NCI-H146 treated with DMSO at 0.1 percent for 48 hours (cell line): ENCODE data around the gene DNMT1.

Source experiments
- DNase-seq: peaks from one replicate; lab custom pipeline; 2025; ENCODE audit not compliant: unreplicated experiment; lab: John Stamatoyannopoulos, UW

The DNMT1 gene

DNA sequence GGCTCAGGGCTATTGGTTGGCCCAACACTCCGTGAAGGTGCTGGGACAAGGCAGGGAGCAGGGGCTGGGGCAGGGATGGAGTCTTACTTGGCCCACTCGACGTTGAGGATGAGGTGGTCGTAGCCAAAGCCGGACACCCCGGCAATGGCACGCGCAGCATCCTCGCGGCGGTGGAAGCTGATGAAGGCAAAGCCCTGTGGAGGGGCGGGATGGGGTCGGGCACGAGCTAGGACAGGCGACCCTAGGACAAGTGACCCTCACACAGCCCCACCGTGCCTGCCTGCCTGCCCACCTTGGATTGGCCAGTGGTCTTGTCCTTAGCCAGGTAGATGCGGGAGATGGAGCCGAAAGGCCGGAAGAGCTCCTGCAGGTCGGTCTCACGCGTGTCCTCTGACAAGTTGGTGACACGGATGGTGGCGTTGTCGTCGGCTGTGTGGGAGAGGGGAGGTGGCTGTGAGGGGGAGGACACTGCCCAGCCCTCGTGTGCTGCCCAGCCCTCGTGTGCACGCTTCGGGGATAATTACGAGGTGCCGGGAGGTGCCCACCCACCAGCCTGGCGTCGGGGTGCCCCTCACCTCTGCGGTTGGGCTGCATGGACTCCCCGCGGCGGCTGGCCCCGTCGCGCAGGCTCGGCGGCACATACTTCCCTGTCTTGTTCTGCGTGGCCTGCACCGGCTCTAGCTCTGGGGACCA is 79.2 kb downstream of the DNMT1 start:
- DNase-seq = no peak

DNA sequence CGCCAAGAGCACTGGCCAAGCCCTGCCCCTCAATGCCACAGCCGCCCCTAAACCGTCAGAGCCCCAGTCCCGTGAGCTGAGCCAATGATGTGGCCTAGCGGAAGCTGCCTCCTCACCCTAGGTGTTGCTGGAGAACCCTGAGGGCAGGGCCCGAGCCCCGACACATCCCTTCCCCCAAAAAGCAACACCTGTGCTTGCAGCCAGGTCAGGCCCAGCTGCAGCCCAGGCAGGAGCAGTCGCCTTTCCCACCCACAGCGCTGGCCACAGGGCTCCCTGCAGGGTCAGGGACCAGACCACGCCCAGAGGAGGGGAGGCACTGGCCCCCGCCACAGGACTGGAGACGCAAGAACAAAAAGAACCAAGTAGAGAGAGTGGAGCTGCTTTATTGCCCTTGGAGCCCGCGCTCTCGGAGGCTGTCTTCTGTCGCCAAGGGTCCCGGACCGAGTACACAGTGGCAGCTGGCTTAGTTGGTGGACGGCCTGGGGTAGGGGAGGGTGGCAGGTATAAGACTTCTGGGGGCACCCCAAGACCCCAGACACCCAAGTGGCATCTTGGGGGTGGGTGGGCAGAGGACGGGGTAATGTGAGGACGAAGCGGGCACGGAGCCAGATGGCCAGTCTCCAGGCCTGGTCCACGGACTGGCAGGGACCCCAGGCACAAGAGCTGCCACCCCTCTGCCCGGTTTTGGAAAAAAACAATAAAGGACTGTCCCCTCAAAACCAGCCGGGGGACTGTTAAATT is 79.9 kb downstream of the DNMT1 start:
- no peak for DNase-seq

DNA sequence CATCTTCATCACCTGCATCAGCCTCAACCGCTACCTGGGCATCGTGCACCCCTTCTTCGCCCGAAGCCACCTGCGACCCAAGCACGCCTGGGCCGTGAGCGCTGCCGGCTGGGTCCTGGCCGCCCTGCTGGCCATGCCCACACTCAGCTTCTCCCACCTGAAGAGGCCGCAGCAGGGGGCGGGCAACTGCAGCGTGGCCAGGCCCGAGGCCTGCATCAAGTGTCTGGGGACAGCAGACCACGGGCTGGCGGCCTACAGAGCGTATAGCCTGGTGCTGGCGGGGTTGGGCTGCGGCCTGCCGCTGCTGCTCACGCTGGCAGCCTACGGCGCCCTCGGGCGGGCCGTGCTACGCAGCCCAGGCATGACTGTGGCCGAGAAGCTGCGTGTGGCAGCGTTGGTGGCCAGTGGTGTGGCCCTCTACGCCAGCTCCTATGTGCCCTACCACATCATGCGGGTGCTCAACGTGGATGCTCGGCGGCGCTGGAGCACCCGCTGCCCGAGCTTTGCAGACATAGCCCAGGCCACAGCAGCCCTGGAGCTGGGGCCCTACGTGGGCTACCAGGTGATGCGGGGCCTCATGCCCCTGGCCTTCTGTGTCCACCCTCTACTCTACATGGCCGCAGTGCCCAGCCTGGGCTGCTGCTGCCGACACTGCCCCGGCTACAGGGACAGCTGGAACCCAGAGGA is 80.6 kb downstream of the DNMT1 start:
- no peak for DNase-seq

DNA sequence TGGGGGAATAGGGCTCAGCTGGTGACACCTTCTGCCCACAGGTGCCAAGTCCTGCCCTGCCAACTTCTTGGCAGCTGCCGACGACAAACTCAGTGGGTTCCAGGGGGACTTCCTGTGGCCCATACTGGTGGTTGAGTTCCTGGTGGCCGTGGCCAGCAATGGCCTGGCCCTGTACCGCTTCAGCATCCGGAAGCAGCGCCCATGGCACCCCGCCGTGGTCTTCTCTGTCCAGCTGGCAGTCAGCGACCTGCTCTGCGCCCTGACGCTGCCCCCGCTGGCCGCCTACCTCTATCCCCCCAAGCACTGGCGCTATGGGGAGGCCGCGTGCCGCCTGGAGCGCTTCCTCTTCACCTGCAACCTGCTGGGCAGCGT is 81.2 kb downstream of the DNMT1 start:
- no peak for DNase-seq

DNA sequence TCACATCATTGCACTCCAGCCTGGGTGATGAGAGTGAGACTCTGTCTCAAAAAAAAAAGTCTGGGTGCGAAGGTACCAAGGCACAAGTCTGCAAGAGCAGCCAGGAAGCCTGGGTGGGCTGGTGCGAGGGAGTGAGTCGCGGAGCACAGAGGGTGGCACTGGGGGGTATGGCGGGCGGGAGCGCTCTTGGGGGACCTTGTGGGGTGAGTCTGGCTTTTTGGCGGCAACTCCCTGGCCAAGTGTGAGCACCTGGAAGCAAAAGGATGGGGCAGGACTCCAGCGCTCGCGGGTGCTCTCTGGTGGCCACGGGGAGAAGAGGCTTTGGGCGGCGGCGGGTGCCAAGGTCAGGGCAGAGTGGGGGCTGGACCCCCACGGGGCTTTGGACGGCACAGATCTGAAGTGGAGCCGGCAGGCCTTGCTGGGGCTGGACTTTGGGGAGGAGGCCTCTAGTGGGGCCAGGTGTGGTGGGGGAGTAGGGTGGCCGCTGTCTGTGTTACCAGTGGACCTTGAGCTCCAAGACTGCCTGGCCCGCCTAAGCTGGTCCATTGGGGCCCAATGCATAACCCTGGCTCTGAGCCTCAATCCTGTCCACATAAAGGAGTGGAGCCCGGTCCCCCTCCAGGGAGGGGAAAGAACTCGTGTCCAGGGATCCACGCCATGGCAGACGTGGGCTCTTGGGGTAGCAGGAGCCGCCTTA is 81.7 kb downstream of the DNMT1 start:
- DNase-seq = peak; percentile 1

DNA sequence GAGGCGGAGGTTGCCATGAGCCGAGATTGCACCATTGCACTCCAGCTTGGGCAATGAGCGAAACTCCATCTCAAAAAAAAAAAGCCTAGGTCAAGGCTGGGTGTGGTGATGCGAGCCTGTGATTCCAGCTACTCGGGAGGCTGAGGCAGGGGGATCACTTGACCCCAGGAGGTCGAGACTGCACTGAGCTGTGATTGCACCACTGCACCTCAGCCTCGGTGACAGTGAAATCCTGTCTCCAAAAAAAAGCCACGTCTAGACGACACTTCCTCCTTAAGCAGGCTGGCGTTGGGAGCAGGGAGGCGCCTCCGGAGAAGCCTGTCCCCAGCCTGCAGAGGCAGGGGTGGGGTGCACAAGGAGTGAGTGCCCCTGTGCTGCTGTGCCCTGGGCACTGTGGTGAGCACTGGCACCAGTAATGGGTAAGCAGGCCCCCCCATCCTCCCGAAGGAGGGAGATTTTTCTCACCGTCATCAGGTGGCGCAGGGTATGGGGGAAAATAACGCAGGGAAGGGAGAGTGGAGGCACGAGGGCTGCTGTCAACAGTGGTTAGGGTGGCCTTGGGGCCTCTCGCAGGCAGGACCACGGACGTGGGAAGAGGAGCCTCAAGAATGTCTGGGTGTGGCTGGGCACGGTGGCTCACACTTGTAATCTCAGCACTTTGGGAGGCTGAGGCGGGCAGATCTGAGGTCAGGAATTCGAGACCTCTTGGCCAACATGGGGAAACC is 82.6 kb downstream of the DNMT1 start:
- DNase-seq = no peak

DNA sequence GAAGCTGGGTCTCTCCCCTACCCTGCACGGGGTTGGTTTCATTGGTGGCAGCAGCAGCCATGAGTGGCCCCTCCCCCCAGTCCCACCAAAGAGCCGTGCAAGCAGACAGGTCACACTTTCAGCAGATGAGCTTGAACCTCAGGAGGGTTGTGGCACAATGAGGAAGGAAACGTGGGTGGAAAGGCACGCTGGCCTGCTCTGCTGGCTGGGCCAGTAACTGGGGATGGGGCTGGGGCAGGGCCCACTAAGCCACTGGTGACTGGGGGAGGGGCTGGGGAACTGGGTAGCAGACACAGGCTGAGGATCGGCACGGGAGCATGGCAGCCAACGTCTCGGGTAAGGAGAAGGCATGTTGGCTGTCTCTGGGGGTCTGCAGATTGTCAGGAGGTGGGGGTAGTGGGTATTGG is 83.3 kb downstream of the DNMT1 start, which contains the start of gene P2RY11:
Gene P2RY11, plus strand, starts transcription at position 289 of the 407 bp plus-strand sequence. Its CDS starts 29 bp downstream, at position 318.
- DNase-seq = no peak

DNA sequence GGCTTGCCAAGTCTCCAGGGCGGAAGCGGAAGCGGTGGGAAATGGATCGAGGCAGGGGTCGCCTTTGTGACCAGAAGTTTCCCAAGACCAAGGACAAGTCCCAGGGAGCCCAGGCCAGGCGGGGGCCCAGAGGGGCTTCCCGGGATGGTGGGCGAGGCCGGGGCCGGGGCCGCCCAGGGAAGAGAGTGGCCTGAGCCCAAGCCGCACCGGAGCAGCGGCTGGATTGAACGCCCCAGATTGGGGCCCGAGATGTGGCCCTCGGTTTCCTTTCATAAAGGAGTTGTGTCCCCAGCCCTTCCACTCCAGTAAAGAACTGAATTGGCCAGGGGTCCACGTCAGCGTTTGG is 83.8 kb downstream of the DNMT1 start:
- DNase-seq = no peak

DNA sequence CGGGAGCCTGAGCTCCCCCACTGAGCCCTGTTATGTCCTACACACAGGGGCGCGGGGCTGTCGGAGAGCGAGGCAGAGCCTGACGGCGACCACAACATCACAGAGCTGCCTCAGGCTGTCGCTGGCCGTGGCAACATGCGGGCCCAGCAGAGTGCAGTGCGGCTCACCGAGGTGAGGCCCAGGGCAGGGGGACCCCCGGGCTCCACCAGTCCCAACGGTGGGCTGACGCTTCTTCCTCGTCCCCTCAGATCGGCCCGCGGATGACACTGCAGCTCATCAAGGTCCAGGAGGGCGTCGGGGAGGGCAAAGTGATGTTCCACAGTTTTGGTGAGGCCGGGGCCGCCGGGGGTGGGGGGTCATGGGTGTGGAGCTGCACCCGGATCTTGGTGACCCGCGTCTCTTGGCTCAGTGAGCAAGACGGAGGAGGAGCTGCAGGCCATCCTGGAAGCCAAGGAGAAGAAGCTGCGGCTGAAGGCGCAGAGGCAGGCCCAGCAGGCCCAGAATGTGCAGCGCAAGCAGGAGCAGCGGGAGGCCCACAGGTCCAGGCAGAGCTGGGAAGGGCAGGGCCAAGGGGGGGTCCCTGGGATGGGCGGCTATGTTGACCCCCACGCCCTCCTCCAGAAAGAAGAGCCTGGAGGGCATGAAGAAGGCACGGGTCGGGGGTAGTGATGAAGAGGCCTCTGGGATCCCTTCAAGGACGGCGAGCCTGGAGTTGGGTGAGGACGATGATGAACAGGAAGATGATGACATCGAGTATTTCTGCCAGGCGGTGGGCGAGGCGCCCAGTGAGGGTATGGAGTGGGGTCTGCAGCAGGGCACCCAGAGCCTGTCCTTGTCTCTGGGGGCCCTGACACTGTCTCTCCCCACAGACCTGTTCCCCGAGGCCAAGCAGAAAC is 84.4 kb downstream of the DNMT1 start:
- no peak for DNase-seq

DNA sequence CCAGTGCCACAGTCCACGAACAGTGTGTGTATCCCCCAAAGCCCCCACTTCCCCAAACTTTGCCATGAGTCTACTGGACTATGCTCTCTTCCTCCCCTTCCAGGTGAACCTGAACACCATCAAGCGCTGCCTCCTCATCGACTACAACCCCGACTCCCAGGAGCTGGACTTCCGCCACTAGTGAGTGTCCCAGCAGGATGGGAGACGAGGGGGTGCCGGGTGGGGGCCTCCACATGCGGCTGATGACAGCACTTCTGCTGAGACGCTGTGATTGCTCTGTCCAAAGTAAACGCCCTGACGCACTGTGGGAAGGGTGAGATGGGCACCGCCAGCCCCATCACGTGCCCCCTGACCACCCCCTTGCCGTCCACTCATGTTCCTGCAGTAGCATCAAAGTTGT is 85.2 kb downstream of the DNMT1 start:
- no peak for DNase-seq

DNA sequence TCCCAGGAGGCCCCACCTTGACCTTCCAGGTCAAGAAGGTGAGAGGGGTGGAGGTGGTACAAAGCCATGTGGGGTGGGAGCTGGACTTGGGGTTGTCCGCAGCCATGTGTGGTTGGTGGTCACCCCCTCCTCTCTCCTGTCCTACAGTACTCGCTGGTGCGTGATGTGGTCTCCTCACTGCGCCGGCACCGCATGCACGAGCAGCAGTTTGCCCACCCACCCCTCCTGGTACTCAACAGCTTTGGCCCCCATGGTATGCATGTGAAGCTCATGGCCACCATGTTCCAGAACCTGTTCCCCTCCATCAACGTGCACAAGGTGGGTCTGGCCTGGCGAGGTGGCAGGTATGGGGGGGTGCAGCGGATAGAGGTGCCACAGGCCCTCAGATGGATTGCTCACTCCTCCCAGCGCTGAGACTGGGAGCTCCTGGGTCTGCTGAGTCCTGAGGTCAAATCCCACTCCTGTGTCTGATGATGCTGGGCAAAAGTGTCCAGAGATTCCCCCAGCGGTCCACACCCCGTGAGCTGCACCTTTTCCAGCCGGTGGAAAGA is 86.9 kb downstream of the DNMT1 start:
- no peak for DNase-seq

DNA sequence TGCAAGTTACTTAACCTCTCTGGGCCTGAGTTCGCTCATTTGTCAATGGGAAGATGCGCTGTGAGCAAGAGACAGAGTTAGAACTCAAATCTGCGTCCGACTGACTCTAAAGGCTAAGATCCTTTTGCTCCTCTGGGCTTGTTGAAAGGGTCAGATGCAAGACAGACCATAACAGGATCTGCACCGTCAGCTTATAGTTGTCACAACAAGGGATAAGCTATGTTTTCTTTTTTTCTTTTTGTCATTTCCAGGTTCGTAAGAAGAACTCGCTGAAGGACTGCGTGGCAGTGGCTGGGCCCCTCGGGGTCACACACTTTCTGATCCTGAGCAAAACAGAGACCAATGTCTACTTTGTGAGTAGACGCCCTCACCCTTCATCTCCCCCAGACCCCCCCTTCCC is 87.5 kb downstream of the DNMT1 start:
- no peak for DNase-seq

DNA sequence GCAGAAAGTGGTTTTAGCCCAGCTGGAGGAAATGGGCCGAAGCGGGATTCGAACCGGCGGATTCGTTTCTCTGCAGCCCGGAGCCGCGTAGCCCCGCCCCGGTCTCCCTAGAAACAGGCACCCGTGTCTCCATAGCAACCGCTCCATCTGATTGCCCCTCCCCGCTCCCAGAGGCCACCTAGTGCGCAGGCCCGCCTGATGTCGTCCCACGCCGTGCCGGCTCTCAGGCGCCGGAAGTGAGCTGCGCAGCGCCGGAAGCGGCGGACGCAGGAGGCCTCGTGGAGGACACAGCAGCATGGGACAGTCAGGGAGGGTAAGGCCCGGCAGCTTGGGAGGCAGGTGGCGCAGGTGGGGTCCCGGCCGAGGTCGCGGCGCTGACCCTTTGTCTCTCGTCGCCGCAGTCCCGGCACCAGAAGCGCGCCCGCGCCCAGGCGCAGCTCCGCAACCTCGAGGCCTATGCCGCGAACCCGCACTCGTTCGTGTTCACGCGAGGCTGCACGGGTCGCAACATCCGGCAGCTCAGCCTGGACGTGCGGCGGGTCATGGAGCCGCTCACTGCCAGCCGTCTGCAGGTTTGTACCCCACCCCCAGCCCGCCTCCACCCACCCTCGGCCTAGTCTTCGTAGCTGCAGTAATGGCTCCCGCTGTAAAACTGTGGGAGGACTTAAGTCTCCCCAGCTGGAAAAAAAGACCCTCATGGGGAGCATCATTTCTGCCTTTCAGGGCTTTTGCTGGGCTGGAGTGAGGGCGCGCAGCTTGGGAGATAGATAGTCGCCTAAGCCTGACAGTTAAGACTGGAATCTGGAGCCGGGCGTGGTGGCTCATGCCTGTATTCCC is 88.4 kb downstream of the DNMT1 start, which contains the start of gene PPAN:
Gene PPAN, plus strand, starts transcription at position 263 of the 837 bp plus-strand sequence. Its CDS starts 33 bp downstream, at position 296.
- DNase-seq = peak; percentile 81

DNA sequence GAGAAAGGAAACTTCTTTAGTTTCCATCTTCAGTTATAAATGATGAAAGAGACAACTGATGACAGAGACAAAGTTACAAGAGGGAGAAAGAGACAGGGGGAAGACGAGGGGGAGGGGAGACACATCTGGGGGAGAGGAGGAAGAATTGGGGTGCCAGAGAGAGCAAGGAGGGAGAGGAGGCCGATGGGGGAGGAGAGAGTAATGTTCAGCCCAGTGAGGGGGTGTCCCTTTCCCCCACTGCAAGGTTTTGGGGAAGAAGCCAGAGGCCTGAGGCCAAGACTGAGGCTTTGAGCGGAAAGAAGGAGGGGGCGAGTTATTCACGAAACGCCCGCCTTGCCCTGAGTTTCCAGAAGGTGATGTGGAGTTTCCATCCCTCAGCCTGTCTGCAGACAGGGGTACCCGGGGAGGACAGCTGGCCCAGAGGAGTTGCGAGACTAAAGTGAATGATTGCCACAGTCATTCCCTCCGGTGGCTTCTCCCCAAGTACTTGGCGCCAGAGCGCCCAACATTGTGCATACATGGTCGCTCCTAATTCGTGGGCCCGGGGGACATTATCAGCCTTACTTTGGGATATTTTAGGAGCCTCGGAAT is 89.1 kb downstream of the DNMT1 start:
- DNase-seq = no peak

DNA sequence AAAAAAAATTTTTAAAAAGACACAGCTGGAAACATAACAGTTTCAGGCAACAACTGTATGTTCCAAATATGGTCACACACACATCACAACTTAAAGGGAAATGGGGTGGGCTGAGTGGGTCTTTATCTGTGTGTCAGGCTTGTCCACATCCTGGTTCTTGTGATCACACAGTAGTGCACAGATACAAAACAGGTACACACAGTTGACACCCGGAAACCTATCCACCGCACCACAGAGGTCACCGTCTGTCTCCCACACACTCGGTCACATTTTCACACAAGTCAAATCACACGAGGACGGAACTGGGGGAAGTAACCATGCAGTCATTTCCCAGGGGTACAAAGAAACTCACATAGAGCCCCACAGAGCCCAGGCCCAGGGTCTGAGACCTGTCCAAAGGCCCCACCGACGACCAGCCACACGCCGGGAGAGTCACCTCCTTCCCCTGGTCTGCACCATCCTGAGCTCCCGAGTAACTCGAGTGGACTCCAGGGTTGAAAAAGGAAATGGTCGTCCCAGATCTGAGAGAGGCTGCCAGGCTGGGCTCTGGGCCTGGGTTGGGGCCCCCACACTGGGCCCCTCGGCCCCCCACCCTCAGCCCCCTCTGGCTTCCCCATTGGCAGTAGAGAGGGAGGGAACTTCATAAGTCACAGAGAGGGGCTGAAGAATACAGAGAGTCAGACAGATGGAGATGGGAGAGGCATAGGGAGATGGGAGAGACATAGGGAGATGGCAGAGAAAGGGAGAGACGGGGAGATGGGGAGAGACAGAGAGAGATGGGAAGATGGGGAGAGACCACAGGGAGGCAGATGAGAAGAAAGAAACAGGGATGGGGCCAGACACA is 89.9 kb downstream of the DNMT1 start:
- no peak for DNase-seq

DNA sequence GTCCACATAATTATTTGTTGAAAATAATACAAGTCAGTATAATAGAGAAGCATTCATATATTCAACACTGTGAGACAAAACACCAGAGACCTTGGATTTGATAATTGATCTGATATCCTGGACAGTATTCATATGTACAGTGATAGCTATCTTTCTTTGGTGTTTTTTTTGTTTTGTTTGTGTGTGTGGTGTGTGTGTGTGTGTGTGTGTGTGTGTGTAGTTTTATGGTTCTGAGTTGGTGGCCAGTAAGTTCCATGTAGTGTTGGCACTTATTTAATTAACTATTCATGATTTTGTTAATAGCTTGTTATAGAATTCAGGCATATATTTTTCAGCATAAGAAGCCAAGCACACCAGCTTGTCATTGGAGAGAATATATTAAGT is 90.6 kb downstream of the DNMT1 start:
- DNase-seq = no peak

DNA sequence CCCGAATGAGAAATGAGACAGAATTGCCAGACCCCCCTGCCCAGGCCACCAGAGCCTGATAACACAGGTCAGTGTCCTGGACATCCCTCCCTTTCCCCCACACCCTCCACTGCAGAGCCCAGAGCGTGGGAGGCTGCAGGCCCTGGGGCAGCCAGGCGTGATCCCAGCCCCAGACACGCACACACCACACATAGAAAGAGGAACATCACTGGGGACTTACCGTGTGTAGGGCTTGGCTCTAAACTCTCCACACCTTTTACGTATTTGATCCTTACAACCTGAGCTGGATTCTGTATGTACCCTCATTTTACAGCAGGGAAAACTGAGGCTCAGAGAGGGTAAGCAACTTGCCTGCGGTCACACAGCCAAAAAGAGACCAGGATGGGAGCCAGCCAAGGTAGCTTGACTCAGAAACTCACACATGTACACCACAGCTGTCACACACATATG is 91.9 kb downstream of the DNMT1 start:
- DNase-seq = no peak
